NCI-H446 treated with DMSO at 0.1 percent for 48 hours (cell line): Measurements from ENCODE around the gene CALML6.

Source experiments
- DNase-seq: peaks from one replicate; lab custom pipeline; 2025; lab: John Stamatoyannopoulos, UW

Gene CALML6

DNA sequence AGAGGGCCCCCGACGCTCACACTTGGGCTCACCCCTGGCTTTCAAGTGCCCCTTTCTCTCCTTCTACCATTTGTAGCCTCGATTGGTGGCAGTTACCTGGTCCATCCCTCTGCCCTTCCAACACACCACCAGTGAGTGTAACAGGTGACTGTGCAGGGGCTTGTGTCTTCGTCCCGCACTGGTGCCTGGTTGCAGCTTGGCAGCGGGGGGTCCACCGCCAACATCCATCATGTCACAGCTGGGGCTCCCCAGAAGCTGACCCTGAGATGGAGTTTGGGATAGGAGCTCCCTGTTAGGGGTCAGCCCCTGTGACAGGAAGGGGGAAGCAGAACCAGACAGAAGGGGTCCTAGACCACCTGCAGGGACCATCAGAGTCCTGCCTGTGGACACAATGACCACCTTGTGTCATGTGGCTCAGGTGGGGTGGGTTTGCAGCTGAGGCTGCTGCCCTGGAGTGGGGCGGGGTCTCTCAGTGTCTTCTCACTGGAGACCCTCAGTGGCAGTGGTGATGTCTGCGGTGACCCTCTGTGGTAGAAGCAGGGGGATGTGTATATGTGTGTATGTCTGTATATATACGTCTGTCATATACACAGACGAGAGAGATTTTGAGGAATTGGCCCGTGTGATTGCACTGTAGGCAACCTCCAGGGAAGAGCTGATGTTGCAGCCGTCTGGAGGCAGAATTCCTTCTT is 3.6 kb upstream of the CALML6 start:
- DNase-seq, result no peak

DNA sequence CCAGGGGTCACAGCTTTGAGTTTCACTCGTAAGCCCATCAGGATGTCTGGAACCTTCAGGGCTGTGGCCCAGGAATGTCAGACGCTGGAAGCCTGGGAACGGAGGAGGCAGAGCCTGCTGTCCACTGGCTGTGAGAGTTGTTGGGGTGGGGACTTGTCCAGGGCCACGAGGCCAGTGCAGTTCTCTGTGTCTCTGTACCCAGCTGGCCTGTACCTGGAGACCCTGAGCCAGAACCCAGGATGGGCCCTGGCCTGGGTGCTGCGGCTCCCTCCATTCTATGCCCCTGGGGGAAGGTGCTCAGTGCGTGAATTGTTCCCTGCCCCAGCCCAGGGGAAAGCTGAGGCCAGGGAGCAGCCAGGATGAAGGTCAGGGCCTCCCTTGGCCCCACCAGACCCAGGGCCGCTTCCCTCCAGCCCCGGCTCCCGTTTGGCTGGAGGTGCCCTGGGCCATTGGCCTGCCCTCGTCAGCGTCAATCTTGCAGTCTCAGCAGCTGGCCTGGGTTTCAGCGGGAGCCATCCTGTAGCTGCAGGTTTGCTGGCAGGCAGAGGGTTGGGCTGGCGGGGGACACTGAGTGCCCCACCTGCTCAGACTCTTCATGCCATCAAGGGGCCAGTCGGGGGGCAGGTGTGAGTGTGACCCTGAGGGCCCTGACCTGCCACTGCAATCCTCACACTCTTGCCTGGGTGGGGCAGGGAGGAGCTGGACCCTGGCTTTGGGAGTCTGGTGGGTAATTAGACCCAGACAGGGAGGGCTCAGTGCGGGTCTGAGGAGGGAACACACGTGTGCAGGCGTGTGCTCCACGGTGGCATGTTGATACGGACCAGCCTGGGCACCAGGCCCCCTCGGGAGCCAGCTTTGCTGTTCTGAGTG is 724 bp upstream of the CALML6 start:
- no peak for DNase-seq

DNA sequence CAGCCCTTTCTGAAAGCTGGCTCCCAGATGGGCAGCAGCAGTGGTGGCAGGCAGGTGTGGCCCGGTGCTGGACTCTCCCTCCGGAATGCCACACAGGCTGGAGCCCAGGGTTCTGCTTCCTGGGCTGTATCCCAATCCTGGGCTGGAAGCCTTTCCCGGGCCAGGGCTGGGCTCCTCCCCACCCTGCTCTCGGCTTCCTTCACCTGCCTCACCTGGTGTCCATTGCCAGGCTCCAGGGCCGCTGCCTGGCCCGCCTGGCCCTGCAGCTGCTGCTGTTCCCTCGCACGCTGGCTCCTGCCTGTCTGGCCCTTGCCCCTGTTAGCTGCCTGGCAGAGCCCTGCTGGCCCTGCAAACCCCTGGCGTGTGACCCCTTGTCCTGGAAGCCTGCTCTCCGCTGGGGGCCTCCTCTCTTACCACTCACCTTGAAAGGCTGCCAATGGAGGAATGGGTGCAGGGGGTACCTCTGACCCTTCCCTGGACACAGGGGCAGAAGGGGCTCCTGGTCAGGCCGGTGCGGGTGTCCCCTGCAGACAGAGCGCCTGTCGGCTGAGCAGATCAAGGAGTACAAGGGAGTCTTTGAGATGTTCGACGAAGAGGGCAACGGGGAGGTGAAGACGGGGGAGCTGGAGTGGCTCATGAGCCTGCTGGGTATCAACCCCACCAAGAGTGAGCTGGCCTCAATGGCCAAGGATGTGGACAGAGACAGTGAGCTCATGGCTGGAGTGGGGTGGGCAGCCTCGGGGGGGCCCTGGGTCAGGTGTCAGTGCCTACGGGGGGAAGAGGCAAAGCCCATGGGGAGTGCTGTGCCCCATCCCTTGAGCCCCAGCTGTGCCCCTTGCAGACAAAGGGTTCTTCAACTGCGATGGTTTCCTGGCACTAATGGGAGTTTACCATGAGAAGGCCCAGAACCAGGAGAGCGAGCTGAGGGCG is 1.1 kb downstream of the CALML6 start:
- DNase-seq, result no peak

DNA sequence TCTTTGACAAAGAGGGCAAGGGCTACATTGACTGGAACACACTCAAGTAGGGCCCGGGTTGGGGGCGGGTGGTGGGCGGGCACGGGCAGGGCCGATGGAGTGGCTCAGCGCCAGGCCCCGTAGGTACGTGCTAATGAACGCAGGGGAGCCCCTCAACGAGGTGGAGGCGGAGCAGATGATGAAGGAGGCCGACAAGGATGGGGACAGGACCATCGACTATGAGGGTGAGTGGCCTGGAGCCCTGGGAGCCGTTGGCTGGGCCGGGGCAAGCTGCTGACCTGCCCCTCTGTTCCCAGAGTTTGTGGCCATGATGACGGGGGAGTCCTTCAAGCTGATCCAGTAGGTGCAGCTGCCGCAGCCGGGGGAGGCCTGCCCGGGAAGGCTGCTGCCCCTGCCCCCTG is 1.8 kb downstream of the CALML6 start:
- no peak for DNase-seq

DNA sequence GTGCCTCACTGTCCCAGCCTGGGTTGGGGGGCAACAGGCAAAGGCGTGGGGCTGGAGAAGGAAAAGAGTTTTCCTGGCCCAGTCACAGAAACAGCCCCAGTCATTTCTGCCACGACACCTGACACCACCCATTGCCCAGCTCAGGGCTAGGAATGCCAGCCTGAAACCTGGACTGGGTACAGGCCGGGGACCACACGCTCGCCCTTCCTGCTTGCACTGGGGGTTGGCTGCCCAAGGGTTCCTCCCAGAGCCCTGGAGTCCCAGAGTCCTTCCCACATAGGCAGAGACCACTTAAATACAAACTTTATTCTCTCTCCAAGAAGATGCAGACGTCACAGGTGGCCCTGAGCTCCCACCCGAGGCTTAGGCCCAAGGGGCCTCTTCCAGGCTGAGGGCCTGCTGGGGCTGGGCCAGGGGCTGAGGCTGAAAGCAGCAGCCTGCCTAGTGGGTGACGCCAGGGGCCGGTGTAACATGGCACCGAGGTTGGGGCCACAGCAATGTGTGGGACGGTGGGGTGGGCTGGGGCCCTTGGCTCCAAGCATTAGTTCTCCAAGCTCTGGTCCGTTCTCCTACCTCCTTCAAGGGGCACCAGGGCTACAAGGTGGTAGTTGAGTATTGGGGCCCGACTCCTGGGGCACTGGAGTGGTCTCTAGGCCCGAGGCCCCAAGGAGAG is 2.4 kb downstream of the CALML6 start:
- DNase-seq, result no peak

DNA sequence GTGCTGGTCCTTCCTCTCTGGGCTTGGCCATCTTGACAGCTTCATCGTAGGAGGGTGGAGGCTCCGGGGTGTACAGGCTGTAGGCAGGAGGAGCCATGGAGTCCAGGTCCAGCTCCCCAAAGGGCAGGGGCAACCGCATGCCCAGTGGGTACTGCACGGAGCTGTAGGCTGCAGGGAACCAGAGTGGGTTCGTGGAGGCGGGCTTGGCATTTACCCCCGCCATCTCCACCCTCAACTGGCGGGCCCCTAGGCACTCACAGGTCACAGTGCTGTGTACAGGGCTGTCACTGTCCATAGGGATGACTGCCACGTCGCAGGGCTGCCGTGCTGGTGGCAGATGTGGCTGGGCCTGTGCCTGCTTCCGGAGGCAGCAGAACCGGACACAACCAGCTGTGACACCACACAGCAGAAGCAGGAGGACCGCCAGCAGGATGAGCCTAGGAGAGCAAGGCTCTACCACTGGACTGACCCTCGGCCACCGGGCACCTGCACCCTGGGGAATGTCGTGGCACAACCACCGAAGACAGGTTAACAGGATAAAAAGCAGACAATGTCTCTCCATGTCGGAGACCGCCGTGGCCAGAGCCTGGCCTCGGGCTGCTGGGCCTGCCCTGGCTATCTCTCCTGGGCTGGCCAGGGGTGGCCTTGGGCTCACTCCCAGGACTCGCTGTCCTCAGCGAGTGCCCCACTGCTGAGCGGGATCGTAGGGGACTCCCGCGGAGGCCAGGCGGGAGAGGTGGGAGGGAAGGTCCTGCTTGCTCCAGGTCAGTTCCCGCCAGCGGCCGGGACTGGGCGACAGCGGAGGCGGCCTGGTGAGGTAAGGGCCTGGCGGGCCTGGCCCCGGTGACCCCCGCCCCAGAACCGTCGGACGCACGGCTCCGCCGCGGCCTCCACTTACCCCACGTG is 3.2 kb downstream of the CALML6 start:
- no peak for DNase-seq

DNA sequence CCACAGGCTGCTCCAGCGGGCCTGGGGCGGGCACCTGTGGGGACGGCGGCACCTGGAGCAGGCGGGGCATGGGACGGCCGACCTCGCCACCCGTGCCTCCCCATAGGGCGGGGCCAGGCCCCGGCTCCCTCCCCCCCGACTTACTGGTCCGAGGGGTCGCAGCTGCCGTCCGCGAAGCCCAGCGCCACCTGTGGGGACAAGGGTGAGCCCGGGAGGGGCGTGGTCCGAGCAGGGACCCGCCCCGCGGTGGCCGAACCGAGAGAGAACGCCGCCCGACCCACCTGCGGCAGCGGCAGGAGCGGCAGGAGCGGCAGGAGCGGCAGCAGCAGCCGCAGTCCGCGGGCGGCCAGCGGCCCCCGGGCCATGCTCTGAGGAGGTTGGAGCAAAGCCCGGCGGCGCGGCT is 3.8 kb downstream of the CALML6 start, which contains the start of gene TMEM52:
Gene TMEM52, minus strand, starts transcription at position 379 of the 403 bp plus-strand sequence. Its CDS starts 14 bp downstream, at position 365.
- no peak for DNase-seq

DNA sequence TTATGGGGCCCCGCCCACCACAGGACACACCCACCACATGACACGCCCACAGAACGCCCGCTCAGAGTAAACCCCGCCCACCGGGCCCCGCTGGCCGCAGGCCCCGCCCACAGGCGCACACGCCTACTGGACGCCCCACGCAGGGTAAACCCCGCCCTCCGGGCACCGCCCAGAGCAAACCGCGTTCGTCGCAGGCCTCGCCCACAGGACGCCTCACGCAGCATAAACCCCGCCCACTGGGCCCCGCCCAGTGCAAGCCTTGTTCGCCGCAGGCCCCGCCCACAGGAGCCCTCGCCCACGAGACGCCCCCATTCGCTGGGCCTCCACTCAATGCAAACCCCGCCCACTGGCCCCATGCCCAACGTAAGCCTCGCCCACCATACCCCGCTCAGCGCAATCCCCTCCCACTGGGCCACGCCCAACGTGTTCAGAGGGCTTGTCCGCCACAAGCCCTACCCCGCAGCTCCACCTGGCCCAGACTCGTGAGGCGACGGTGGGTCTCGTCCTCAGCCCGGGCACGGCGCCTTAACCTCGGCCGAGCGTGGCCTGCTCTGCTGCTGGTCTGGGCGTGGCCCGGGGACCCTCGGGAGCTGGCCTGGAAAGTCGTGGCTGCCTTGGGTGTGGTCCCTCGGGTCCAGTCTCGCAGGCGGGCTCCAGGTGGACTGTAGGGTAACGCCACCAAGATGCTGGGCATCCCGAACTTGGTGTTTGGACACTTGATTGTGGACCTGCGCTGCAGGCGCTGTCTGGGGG is 4.4 kb downstream of the CALML6 start:
- DNase-seq, result peak; percentile 95

DNA sequence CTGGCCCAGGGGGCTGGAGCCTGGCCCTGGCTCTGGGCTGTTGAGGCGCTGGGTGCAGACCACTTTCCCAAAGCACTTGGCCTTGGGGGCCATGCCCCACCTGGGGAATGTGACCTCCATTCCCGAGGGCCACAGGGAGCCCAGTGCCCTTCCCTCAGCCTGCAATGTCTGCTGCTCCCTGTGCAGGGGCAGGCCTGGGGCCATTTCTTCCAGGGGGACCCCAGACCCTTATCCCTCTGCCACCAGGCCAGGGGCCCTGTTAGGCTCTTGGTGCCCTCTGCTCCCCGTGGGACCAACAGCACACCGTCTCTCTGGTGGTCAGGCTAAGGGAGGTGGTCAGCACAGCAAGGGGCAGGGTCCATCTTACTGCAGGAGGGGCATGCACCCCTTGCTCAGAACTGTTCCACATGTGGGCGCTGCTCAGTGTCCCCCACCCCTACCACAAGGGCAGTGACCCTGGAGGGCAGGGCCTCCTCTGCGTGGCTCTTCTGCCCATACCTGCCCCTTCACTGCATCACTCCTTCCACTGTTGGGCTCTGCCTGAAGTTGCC is 5.1 kb downstream of the CALML6 start:
- DNase-seq, result no peak

DNA sequence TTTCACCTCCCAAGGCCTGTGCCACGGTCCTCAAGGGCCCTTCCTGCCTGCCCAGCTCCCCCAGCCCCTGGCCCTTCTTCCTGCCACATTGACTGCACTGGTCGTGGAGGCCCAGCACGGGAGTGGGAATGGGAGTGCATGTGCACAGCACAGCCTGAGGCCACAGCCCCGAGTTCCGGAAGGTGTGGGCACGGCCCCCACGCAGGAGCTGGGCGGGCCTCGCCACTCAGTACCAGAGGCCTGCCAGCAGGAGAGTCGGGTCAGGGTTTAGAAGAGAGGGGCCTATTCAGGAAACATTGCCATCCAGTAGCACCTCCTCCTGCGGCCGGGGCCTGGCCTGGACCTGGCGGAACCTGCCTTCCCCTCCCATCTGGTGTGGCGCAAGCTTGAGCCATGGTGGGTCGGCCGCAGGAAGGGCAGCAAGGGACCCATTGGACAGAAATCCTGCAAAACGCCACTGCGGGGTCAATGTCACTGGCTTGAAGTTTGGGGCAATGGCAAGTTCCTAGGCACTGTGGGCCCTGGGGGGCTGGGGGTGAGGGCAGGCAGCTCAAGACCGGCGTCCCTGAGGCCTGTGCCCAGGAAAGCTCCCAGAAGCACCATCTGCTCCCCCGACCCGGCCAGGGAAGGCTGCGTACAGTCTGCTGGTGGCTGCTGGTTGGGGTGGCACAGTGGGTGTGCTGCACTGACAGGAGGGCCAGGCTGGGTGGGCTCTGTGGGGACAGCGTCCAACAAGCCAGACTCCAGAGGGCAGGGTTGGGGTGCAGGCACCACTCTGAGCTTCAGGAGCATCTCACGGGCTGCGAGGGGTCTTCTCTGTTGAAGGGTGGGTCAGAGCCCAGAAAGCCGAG is 5.8 kb downstream of the CALML6 start:
- DNase-seq, result no peak

DNA sequence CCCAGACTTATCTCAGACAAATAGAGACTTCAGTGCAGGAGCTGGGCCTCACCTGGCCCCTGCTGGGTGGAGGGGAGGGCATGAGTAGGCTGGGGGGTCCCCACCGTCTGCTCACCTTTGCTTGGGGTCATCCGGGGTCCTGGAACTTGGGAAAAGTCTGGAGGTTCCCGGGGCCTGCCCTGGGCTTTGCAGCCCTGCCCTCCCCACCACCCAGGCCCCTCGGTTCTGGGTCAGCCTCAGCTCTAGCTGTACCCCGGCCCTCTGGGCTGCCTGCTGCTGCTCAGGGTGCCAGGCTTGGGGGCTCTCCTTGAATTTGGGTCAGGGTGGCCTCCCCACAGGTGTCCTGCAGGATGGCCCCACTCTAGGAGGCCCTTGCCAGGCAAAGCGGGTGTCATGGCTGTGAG is 6.4 kb downstream of the CALML6 start:
- no peak for DNase-seq

DNA sequence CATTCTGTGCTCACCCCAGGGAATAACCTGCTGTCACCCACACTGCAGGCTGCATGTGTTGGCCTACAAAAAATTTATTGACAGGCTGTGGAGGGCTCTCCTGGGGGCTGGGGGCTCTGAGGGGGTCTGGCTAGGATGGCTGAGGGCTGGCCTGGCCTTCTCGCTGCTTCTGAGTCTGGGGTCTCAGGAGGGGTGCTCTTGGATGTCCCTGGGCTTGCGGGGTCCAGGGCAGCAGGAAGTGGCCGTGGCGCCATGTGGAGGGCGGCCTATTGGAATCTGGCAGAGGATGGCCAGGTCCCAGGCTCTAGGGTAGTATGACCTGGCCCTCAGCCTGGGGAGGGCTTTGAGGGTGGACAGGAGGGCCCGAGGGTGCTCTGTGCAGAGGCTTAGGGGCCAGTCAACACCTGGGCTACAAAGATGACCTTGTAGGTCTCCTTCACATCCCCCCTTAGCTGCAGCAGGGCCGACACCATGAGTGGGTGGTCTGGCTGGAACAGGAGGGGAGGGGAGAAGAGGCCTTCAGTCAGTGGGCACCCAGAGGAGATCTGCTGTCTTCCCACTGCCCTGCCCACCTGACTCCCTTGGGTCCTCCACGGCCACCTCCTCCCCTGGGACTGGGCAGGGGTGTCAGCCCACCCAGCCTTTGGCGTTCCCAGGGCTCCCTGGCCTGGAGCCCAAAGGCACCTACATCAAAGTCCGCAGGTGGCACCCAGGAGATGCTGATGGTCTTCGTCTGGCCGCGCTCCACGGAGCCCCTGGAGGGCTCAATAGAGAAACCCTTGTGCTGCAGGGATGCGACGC is 7.0 kb downstream of the CALML6 start:
- DNase-seq, result no peak

DNA sequence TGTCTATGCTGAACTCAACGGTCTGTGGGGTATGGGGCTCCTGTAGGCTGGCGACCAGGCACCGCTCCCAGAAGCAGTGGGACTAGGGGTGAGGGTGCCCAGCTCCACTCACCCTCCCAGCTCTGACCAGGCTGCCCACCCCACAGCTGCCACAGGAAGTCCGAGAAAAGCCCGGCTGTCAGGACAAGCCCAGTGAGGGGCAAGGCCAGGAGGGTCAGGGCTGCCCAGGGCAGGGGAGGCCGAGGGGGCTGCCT is 7.6 kb downstream of the CALML6 start:
- DNase-seq, result no peak

DNA sequence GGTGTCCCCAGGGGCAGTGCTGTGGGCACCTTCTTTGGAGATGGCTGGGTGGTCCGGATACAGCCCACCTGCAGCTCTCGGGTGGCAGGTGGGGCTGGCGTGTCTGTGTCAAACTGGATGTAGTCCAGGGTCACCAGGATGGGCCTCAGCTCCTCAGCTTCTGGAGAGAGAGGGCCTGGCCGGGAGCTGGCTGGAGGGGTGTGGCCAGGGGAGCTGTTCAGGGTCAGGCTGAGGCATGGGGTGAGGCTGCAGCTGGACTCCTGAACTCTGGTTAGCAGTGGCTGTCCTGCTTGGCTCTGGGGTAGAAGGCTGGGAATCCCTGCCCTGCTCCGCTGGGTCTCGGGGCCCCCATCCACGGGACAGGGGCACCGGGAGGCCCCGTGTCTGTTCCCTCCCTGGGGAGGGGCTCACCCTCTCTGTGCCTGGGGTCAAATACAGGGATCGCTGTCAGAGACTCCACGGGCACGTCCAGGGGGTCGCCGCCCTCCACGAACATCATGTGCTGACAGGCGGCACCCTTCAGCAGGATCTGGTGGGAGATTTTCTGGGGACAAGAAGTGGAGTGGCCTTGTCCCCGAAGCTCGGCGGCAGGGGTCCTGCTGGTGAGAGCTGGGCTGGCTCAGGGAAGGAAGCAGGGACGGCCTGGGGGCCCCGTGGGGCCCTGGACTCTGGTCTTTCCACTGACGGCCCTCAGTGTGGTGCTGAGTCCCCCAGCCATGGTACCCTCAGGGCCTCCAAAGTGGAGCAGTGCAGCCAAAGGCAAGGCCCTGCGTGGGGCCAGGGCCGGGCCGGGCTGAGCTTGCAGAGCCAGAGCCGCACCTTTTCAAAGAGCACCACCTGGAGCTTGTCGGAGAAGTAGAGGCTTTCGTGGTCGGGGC is 8.1 kb downstream of the CALML6 start:
- DNase-seq, result no peak

DNA sequence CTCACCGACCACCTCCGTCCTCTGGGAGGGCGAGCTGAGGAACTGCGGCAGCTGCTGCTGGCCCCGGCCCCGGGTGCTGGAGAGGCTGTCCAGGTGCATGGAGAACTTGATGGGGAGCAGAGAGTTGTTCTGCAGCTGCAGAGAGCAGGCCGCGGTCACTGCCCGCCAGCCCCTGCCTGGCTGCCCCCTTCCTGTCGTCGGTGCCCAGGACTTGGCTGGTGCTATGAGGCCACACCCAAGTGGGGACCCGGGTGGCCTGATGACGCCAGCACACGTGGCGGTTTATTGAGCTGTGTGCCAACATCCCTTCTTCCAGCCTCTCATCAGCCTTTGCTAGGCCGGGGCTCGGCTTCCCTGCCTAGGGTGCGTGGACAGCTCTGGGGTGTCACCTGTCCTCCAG is 9.3 kb downstream of the CALML6 start:
- DNase-seq, result no peak

DNA sequence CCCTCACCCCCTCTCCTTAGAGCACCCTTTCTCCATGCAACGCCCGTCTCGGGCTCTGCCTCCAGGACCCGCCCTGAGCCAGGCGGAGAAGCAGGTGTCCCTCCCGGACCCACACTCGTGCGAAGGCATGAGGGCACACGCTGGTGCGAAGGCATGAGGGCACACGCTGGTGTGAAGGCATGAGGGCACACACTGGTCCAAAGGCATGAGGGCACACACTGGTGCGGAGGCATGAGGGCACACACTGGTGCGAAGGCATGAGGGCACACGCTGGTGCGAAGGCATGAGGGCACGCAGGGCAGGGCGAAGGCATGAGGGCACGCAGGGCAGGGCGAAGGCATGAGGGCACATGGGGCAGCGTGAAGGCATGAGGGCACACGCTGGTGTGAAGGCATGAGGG is 9.8 kb downstream of the CALML6 start:
- DNase-seq, result no peak
